ENCODE measurements around the gene TUBA1B. TPM values are rescaled to one million over a fixed set of nuclear protein-coding genes. Genes with fewer than 3 reads are reported as not detected.
"Not testable (repeated sequence)": the region's sequence is repeated elsewhere in the genome, so short reads cannot be mapped to it uniquely, and the experiment has no call there.

TUBA1B gene
- total RNA-seq, 2 experiments from 2014 or later = 2,393 to 2,425 TPM

DNA sequence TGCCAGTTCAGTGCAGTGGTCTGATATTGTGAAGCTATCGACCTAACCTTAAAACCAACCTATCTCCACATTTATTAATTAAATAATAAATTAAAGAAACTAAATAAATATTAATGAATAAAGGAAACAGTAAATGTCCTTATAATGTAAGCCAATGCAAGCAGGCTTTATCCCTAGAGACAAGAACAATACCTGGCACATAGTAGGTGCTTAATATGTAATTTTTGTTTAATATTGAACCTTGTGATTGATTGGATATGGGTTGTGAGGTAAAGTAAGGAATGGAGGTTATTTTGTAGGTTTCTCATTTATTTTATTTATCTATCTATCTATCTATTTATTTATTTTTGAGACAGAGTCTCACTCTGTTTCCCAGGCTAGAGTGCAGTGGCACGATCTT is 7.8 kb upstream of the TUBA1B start:
- H3K9me3 Mint-ChIP-seq (ENCODE audit: low read depth) = no peaks in the 10 kb centered on the region
- intact Hi-C loops (cut with DNase I, micrococcal nuclease) = loop anchor here (10.0 kb wide), 2 partner anchors 126 to 424 kb away; partner anchors contain the start of genes CCNT1 (in 1 of the 2) and TUBA1C (in 1 of the 2)
- ATAC-seq (no peak), DNase-seq (no peak)
- CTCF ChIA-PET = no interaction called here
- POLR2A ChIA-PET = no interaction called here
- no peak overlapping the region for H3K4me3 Mint-ChIP-seq
- no peak overlapping the region for H3K27ac Mint-ChIP-seq
- H3K36me3 Mint-ChIP-seq (ENCODE audit: low read depth) = peaks cover 4% of the 10 kb centered on the region
- H3K4me1 Mint-ChIP-seq = peaks cover 5% of the 10 kb centered on the region
- H3K27me3 Mint-ChIP-seq = no peaks in the 10 kb centered on the region

DNA sequence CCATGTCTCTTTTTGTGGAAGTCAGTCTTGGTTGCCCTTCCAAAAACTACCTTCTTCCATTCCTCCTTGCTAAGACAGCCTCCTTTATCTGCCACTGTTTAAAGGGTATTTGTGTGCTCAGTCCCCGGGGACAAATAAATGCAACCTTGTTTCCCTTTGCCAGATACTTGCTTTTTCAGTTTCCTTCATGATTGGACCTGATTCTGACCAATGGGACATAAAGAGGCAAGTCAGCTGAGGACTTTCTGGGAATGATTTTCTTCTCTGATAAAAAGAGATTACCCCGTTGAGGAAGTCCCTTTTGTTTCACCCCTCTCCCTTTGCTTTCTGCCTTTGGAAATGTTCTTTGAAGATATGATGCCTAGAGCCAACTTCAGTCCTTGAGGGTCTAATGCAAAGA is 7.4 kb upstream of the TUBA1B start:
- ChIA-PET CTCF (interaction anchor here (0.8 kb wide), 1 partner anchor 326 kb away, joined by 6 read pairs; no protein-coding TSS in a partner anchor), POLR2A (no interaction called here)
- H3K4me1 Mint-ChIP-seq = peaks cover 9% of the 10 kb centered on the region
- intact Hi-C loops (cut with DNase I, micrococcal nuclease) = loop anchor here (10.0 kb wide), 2 partner anchors 126 to 424 kb away; partner anchors contain the start of genes CCNT1 (in 1 of the 2) and TUBA1C (in 1 of the 2)
- DNase-seq = no peak
- peaks cover 4% of the 10 kb centered on the region for H3K36me3 Mint-ChIP-seq (ENCODE audit: low read depth)
- no peak for ATAC-seq
- no peaks in the 10 kb centered on the region for H3K9me3 Mint-ChIP-seq (ENCODE audit: low read depth)
- H3K27ac Mint-ChIP-seq = no peak overlapping the region
- no peaks in the 10 kb centered on the region for H3K27me3 Mint-ChIP-seq
- H3K4me3 Mint-ChIP-seq = no peak overlapping the region

DNA sequence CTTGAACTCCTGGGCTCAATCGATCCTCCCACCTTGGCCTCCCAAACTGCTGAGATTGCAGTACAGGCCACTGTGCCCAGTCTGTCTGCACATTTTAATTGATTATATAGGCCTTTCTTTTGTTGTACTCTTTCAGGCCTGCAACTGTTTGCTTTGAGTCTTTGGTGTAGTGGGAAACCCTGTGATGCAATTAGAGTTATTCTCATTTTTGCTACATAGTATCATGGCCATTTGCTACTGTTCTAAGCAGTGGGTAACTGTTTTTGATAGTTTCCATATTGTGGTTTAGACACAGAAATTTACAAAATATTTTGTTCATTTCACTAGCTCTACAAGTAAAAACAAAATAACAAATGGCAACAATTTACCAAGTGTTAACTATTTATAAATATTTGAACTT is 6.3 kb upstream of the TUBA1B start:
- POLR2A ChIA-PET = interaction anchor here (0.6 to 0.7 kb wide), 2 partner anchors 117 to 149 kb away, joined by 3 to 8 read pairs; no protein-coding TSS in a partner anchor

DNA sequence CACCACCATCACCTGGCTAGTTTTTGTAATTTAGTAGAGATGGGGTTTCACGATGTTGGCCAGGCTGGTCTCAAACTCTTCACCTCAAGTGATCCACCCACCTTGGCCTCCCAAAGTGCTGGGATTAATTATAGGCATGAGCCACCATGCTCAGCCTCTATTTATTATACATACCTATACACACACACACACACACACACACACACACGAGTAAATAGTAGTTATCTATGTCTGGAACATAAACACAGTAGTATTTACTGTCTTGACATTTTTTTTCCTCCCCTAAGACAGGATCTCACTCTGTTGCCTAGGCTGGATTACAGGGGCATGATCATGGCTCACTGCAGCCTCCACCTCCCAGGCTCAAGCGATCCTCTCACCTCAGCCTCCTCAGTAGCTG is 5.8 kb upstream of the TUBA1B start:
- H3K4me3 Mint-ChIP-seq; ATAC-seq; H3K36me3 Mint-ChIP-seq (ENCODE audit: low read depth); H3K9me3 Mint-ChIP-seq (ENCODE audit: low read depth); DNase-seq; CTCF ChIA-PET; H3K27ac Mint-ChIP-seq; H3K27me3 Mint-ChIP-seq: not testable (repeated sequence)
- peaks cover 22% of the 10 kb centered on the region for H3K4me1 Mint-ChIP-seq
- POLR2A ChIA-PET = interaction anchor here (0.6 to 0.7 kb wide), 2 partner anchors 117 to 148 kb away, joined by 3 to 8 read pairs; no protein-coding TSS in a partner anchor
- intact Hi-C loops (cut with DNase I, micrococcal nuclease) = loop anchor here (10.0 kb wide), 2 partner anchors 128 to 422 kb away; partner anchors contain the start of genes CCNT1 (in 1 of the 2) and TUBA1C (in 1 of the 2)

More for the DNA sequence above, 6.3 kb upstream of the TUBA1B start:
- CTCF ChIA-PET = no interaction called here
- ATAC-seq = no peak
- Mint-ChIP-seq H3K27me3 (no peaks in the 10 kb centered on the region), H3K4me3 (no peak overlapping the region), H3K36me3 (ENCODE audit: low read depth) (peaks cover 4% of the 10 kb centered on the region), H3K9me3 (ENCODE audit: low read depth) (no peaks in the 10 kb centered on the region), H3K4me1 (peaks cover 18% of the 10 kb centered on the region), H3K27ac (no peak overlapping the region)
- intact Hi-C loops (cut with DNase I, micrococcal nuclease) = loop anchor here (10.0 kb wide), 2 partner anchors 127 to 423 kb away; partner anchors contain the start of genes CCNT1 (in 1 of the 2) and TUBA1C (in 1 of the 2)
- DNase-seq = no peak

DNA sequence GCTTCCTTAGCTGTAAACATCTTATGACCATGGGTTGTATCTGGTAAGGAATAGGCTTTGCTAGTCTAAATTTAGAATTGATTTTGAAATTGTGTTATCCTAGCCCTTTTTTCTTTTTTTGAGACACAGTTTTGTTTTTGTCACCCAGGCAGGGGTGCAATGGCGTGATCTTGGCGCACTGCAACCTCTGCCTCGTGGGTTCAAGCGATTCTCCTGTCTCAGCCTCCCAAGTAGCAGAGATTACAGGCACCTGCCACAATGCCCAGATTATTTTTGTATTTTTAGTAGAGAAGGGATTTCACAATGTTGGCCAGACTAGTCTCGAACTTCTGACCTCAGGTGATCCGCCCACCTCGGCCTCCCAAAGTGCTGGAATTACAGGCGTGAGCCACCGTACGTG is 2.4 kb upstream of the TUBA1B start:
- Mint-ChIP-seq H3K9me3 (ENCODE audit: low read depth) (no peaks in the 10 kb centered on the region), H3K4me3 (no peak overlapping the region), H3K4me1 (peaks cover 34% of the 10 kb centered on the region), H3K27ac (no peak overlapping the region), H3K36me3 (ENCODE audit: low read depth) (peaks cover 28% of the 10 kb centered on the region), H3K27me3 (no peaks in the 10 kb centered on the region)
- ATAC-seq = no peak
- CTCF ChIA-PET = interaction anchor here (0.6 to 2.0 kb wide), 3 partner anchors 8 to 281 kb away, joined by 4 to 8 read pairs (median 5); no protein-coding TSS in a partner anchor
- intact Hi-C loops (cut with DNase I, micrococcal nuclease) = loop anchor here (5.0 to 10.0 kb wide), 5 partner anchors 71 to 936 kb away; partner anchors contain the start of genes CCNT1 (in 1 of the 2), KMT2D (in 1 of the 2), TROAP (in 1 of the 2) and TUBA1C (in 1 of the 2)
- no peak for DNase-seq
- POLR2A ChIA-PET = interaction anchor here (4.2 kb wide), 1 partner anchor 55 kb away, joined by 47 read pairs; the partner anchor contains the start of gene TUBA1A

DNA sequence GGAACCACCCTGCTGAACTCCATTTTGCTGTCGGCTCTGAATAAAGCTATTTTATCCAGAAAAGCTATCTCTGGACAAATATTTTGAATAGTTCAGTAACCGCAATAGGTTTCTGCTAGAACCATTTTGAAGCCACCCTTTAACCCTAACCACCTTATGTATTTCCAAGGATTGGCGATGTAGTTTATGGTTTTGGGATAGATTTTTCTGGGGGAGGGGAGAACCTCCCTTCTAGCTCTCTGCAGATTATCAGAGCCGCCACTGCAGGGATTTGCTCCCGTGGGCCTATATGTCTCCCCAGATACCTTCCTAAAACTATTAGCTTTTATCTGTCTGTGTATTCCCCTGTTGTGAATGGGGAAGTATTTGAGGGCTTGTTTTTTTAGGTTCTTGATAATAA is 1.8 kb upstream of the TUBA1B start:
- DNase-seq (no peak), ATAC-seq (no peak)
- H3K27ac Mint-ChIP-seq = no peak overlapping the region
- H3K36me3 Mint-ChIP-seq (ENCODE audit: low read depth) = peaks cover 31% of the 10 kb centered on the region
- no peaks in the 10 kb centered on the region for H3K27me3 Mint-ChIP-seq
- intact Hi-C loops (cut with DNase I, micrococcal nuclease) = loop anchor here (5.0 to 10.0 kb wide), 5 partner anchors 71 to 936 kb away; partner anchors contain the start of genes CCNT1 (in 1 of the 2), KMT2D (in 1 of the 2), TROAP (in 1 of the 2) and TUBA1C (in 1 of the 2)
- CTCF ChIA-PET = interaction anchor here (0.6 to 3.0 kb wide), 10 partner anchors 8 to 280 kb away, joined by 3 to 20 read pairs (median 4); partner anchors contain the start of genes LMBR1L and SPATS2
- H3K4me3 Mint-ChIP-seq = peak overlapping the region; percentile 99
- peaks cover 33% of the 10 kb centered on the region for H3K4me1 Mint-ChIP-seq
- H3K9me3 Mint-ChIP-seq (ENCODE audit: low read depth) = no peaks in the 10 kb centered on the region
- POLR2A ChIA-PET = interaction anchor here (4.2 kb wide), 1 partner anchor 55 kb away, joined by 47 read pairs; the partner anchor contains the start of gene TUBA1A

DNA sequence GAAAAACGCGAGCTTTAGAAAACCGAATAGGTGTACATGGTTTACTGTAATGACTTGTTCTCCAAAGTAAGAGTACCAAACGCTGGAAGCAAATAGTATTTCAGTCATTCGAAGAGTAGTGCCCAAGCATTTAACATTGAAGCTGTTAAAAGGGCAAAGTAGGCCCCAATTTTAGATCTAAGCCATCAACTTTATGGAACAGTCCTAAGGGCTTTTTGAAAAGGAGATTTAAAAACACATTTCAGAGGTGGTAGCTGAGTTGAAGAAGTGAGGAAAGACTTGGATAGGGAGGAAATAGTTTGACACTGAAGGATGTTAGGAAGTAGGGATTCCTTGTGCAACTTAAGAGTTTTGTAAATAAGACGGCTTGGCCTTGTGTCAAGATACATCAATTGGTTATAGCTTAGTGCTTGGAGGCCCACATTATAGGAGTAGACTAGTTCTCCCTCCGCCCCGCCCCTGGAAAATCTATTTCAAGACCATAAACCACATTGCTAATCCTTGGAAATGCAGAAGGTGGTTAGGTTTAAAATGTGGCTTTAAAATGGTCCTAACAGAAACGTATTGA is 783 bp upstream of the TUBA1B start:
- DNase-seq (no peak), ATAC-seq (peak; percentile 2)
- H3K27me3 Mint-ChIP-seq = no peaks in the 10 kb centered on the region
- POLR2A ChIA-PET = interaction anchor here (0.7 to 4.2 kb wide), 15 partner anchors 15 to 280 kb away, joined by 3 to 47 read pairs (median 5); partner anchors contain the start of genes DDX23, DHH, FKBP11 and LMBR1L
- no peaks in the 10 kb centered on the region for H3K9me3 Mint-ChIP-seq (ENCODE audit: low read depth)
- intact Hi-C loops (cut with DNase I, micrococcal nuclease) = loop anchor here (1.0 to 10.0 kb wide), 17 partner anchors 43 to 935 kb away; partner anchors contain the start of genes CCNT1 (in 2 of the 2), TROAP (in 2 of the 2), ARF3 (in 1 of the 2) and DDX23 (in 1 of the 2)
- H3K36me3 Mint-ChIP-seq (ENCODE audit: low read depth) = peaks cover 39% of the 10 kb centered on the region
- H3K4me3 Mint-ChIP-seq = peak overlapping the region; percentile 99
- peaks cover 43% of the 10 kb centered on the region for H3K4me1 Mint-ChIP-seq
- H3K27ac Mint-ChIP-seq = peak overlapping the region; percentile 92
- CTCF ChIA-PET = interaction anchor here (0.5 to 3.0 kb wide), 12 partner anchors 20 to 190 kb away, joined by 3 to 20 read pairs (median 4); partner anchors contain the start of genes LMBR1L and TROAP

DNA sequence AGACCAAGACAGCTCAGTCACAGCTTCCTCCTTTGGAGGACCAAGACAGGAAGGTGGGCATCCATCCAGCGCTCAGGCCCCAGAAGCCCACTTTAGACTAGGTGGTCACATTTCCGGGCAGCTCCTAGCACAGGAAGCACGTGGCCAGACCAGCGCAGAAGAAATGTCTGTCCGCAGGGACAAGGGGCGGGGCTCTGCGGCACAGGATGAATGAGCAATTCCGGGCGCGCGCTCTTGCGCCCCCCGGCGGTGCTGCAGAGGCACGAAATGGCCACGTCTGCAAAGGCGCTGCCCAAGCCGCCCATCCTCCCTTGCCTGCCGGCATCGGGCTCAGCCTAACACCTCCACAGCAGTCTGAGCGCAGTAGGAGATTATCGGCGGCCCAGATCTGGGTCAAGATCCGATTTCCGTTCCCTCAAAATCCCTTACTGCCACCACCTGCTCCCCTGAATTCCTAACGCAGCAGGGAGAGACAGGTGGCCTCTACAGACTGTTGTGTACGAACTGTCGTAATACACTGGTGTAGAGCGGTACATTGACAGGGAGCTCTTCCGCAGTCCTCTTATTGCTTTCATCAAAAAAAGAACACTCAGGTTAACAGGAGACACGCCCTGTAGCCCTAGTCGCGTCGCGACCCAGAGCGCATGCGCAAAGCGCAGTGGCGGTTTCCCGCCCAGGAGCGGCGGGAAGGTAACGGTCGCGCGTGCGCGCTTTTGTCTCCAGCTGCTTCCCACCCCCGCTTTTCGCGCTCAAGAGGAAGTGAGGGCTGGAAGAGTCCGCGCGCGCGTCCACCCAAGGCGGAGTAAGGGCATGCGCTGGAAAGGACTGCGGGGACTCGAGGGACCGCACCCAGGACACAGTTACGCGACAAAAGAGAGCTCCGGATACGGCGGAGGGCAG is 794 bp downstream of the TUBA1B start:
- Mint-ChIP-seq H3K27ac (peak overlapping the region; percentile 97), H3K9me3 (ENCODE audit: low read depth) (no peaks in the 10 kb centered on the region), H3K36me3 (ENCODE audit: low read depth) (peaks cover 40% of the 10 kb centered on the region), H3K4me3 (peak overlapping the region; percentile 99), H3K27me3 (no peaks in the 10 kb centered on the region), H3K4me1 (peaks cover 44% of the 10 kb centered on the region)
- peak; percentile 58 for ATAC-seq
- ChIA-PET POLR2A (interaction anchor here (0.6 to 4.2 kb wide), 26 partner anchors 13 to 597 kb away, joined by 3 to 47 read pairs (median 5); partner anchors contain the start of genes DHH, KMT2D, LMBR1L and RHEBL1), CTCF (interaction anchor here (0.5 to 3.0 kb wide), 25 partner anchors 9 to 192 kb away, joined by 3 to 20 read pairs (median 4); partner anchors contain the start of genes LMBR1L, RHEBL1, TROAP and TUBA1A)
- peak; percentile 96 for DNase-seq
- intact Hi-C loops (cut with DNase I, micrococcal nuclease) = loop anchor here (1.0 to 10.0 kb wide), 22 partner anchors 19 to 933 kb away; partner anchors contain the start of genes CCNT1 (in 2 of the 2), KMT2D (in 2 of the 2), TROAP (in 2 of the 2) and ARF3 (in 1 of the 2)

DNA sequence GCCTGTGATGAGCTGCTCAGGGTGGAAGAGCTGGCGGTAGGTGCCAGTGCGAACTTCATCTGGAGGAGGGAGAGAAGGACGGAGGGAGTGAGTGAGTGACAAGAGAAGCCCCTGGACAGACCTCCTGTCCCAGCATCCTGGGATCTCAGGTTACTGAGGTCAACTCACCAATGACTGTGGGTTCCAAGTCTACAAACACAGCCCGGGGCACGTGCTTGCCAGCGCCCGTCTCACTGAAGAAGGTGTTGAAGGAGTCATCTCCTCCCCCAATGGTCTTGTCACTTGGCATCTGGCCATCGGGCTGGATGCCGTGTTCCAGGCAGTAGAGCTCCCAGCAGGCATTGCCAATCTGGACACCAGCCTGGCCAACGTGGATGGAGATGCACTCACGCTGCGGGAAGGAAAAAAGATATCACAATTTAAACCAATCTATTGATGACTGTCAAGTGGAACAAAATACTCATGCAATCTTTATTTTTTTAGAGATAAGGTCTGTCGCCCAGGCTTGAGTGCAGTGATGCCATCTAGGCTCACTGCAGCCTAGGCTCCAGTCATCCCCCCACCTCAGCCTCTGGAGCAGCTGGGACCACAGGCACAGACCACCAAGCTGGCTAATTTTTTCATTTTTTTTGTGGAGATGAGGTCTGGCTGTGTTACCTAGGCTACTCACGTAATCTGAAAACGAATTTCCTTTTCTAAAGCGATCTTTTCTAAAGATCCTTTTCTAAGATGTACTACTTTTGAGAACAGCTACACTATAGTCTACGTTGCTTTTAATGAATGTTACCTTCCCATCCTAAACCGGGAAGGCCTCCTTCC is 1.7 kb downstream of the TUBA1B start:
- Mint-ChIP-seq H3K9me3 (ENCODE audit: low read depth) (no peaks in the 10 kb centered on the region), H3K4me3 (peak overlapping the region; percentile 99), H3K27me3 (no peaks in the 10 kb centered on the region), H3K4me1 (peaks cover 44% of the 10 kb centered on the region), H3K36me3 (ENCODE audit: low read depth) (peaks cover 40% of the 10 kb centered on the region), H3K27ac (peak overlapping the region; percentile 97)
- DNase-seq (peak; percentile 20), ATAC-seq (no peak)
- intact Hi-C loops (cut with DNase I, micrococcal nuclease) = loop anchor here (1.0 to 10.0 kb wide), 15 partner anchors 18 to 932 kb away; partner anchors contain the start of genes CCNT1 (in 2 of the 2), KMT2D (in 2 of the 2), DDX23 (in 1 of the 2) and LMBR1L (in 1 of the 2)
- POLR2A ChIA-PET = interaction anchor here (1.3 to 4.2 kb wide), 8 partner anchors 19 to 193 kb away, joined by 4 to 47 read pairs (median 7); partner anchors contain the start of genes LMBR1L, RHEBL1, TROAP and TUBA1A
- CTCF ChIA-PET = interaction anchor here (0.7 to 2.1 kb wide), 16 partner anchors 9 to 107 kb away, joined by 3 to 10 read pairs (median 4); partner anchors contain the start of genes LMBR1L, RHEBL1 and TUBA1A

Measured in activated CD4-positive, alpha-beta T cell treated with anti-CD3 and anti-CD28 coated beads for 36 hours (primary cell).